Activated T-cell treated with anti-CD3 and anti-CD28 coated beads, Interleukin-2, amount 50 U/mL, for 1 hour (primary cell): Measurements from ENCODE around the gene KPNA2.
A peak's percentile ranks its signal among the peaks of the same experiment; 100 is the strongest.
"Not testable (repeated sequence)": the region's sequence is repeated elsewhere in the genome, so short reads cannot be mapped to it uniquely, and the experiment has no call there.

Experiments used
- DNase-seq: peaks from one replicate; pipeline ENCODE4 v3.0.0-alpha.2; 2020

KPNA2 gene

DNA sequence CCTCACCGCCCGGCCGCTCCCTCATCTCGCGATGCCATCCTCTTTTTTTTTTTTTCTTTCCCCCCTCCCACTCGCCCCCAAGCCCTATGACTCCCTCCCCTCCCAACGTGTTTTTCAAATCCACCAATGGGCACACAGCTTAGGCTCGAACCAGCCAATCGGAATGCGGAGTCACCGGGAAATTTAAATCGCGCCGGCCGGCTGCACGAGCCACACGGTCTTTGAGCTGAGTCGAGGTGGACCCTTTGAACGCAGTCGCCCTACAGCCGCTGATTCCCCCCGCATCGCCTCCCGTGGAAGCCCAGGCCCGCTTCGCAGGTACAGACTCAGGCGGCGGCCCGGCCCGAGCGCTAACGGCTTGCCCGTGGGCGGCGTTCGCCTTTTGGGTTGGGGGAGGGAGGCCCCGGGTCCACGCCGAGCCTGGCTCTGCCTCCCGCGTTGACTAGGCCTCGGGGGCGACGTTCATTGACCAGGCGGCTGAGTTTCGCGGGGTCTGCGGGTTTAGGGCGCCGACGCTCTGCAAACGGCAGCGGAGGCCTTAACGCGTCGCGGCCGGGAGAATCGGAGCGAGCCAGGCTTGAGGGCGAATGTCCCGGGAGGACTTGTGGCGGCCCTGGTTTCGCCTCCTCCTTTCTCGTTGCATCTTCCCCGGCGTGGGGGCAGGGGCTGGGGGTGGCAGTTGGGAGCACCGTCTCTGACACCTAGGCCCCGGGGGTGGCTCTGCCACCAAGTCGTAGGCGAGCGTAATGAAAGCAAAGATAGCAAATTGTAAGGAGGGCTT is at the start of gene KPNA2:
TSS of gene KPNA2 (plus strand) at position 213 of the 781 bp plus-strand sequence. CDS start 1,398 bp downstream, outside the sequence.
- DNase-seq, result peak; percentile 83

GRCh38 chr17:67990909-67991308 is 44.6 kb upstream of the KPNA2 start:
- DNase-seq, result no peak

DNA sequence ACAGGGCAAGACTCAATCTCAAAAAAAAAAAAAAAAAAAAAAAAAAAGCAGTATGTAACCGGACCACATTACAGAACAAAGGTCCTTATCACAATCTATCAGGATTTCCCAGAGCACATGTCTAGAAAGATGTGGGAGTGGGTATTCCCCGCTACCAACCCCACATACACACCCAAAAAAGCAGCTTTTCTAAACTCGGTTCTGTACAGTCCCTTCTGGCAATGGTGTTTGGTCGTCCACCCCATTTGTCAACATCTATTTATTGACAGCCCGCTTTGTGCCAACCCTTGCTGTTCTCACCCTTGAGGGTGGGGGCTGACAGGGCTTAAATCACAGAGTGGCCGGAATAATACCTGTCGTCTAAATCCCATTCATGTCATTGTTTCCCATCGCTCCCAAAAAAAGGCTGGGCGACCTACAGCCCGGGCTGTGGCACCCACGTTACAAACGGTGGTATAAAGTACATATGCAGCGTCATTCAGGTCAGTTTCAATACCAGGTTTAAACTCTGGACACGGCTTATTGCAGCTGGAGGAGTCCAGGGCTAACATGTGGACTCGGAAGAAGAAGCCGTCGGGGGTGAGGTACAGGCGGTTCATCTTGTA is 42.9 kb upstream of the KPNA2 start:
- DNase-seq, result no peak

DNA sequence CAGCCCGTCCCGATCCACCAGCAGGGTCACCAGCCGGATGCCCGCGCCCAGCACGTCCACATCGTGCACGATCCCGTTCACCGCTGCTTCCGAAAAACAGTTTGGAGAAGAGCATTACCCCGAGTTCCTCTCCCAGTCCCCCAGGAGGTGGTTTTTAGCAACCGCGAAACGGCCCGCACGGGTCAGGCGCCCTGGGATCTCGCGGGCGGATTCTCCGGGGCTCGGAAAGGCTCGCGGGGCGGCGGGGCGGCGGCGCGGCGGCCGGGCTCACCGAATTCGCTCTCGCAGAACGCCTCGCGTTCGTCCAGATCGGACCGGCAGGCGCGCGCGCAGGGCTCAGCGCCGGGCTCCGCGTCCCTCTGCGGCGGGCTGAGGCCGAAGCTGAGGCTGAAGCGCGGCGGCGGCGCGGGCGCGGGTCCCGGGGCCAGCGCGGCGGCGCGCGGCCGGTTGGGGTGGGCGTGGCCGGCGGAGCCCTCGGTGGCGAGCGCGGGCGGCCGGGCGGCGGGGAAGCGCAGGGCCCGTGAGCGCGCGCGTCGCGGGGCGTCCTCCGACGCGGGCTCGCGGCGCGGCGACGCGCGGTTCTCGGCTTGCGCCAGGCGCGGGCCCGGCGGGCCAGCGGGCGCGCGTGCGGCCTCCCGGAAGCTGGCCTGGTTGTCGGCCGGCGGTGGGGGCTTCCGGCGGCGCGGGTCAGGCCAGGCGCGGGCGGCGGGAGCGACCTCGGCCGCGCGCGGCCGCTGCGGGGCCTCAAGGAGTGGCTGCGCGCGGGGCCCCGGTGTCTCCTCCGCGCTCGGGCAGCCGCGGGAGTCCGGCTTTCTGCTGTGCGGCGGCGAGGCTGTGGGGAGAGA is 42.2 kb upstream of the KPNA2 start:
- DNase-seq, result peak; percentile 79

DNA sequence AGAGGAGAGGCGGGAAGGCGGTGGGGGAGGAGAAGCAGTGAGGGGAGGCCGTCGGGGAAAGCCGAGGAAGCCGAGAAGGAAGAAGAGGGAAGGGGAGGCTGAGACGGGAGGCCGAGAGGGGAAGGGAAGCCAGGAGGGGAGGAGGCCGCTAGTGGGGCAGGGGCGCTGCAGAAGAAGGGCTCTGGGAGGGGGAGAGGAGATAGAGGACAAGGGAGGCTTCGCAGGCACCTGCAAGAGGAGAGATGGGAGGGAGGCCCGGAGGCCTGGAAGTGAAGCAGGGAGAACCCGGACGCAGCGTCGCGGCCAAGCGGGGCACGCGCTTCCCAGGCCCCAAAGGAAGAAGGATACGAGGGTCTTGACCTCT is 41.6 kb upstream of the KPNA2 start:
- no peak for DNase-seq

DNA sequence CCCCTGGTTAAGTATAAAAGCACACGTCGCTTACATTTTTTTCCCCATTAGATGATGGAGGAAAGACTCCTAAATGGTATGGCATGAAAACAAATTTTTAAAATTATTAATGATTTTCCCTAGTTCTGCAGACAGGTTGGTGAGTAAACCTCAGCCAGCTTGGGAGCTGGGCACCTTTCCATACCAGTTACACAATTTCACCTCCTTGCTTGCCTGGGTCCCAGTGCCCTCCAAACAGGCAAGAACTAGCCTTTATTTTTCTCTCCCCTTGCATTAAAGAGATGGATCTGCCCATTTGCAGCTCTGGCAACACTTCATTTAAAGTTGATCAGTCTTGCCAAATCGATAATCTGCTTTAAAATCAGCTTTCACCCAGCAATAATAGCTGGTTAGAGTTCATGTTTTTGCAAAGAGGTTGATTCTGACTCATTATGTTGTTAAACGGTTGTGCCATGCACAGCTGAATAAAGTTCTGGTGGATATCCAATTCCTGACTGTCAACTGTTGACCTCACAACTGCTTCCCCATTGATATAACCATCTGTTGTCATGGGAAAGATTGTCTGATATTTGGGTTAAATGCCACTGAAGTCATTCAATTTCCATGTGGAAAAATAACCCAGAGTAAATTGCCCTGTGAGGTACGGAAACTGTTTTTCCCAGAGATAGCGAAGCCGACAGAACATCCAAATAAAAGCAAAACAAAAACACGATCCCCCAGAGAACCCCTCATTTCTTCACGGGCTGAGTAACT is 40.5 kb upstream of the KPNA2 start:
- no peak for DNase-seq

- DNase-seq, result peak; percentile 38
Observed at GRCh38 chr17:67995570-67996263, 39.8 kb upstream of the KPNA2 start.

DNA sequence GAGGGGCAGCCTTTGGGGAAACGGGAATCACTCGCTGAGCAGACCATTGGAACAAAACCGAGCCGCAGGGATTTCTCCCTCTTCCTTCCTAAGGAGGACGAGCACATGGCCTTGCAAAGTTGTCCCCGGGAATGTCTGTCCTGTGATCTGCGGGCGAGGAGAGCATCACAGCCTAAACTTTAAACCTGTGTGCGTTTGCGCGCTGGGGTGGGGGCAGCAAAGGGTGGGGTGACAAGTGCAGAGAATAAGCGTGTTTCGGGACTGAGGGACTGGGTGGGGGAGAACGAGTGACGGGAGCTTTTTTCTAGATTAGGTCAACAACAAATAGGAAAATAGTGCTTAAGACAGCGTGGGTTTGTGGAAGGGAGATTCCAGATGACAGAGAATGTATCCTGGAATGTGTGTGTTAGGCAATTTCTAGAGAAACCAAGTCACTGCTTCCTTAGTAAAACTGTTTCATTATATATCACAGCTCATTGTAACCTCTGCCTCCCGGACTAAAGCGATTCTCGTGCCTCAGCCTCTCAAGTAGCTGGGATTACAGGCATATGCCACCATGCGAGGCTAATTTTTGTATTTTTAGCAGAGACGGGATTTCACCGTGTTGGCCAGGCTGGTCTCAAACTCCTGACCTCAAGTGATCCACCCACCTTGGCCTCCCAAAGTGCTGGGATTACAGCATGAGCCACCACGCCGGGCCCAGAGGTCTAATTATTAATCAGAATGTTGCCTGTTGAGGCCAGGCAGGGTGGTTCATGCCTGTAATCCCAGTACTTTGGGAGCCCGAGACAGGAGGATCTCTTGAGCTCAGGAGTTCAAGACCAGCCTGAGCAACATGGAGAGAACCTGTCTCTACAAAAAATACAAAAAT is 39.0 kb upstream of the KPNA2 start, which contains the start of gene C17orf58:
TSS of gene C17orf58 (minus strand) at position 169 of the 871 bp plus-strand sequence. CDS start 271 bp downstream, outside the sequence.
- not testable (repeated sequence) for DNase-seq

- no peak for DNase-seq
Observed at GRCh38 chr17:67998466-67998865, 37.1 kb upstream of the KPNA2 start.

GRCh38 chr17:67999291-67999911 is 36.1 kb upstream of the KPNA2 start:
- no peak for DNase-seq

DNA sequence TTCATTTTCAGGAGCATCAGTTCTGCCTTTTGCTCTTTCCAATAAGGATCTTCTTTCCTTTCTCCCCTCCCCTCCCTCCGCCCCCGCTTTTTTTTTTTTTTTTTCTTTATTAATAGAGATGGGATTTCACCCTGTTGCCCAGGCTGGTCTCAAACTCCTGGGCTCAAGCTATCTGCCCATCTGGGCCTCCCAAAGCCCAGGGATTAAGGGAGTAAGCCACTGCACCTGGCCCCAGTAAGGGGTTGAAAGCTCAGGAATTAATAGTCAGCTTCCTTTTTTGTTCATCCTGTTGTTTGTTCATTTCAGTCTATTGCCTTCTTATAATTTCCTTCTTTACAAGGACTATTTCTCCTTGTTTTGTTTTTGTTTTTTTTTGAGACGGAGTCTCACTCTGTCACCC is 31.3 kb upstream of the KPNA2 start:
- DNase-seq, result no peak

GRCh38 chr17:68006797-68007196 is 28.7 kb upstream of the KPNA2 start:
- no peak for DNase-seq

- DNase-seq, result peak; percentile 61
Observed at GRCh38 chr17:68011199-68011665, 24.3 kb upstream of the KPNA2 start.

DNA sequence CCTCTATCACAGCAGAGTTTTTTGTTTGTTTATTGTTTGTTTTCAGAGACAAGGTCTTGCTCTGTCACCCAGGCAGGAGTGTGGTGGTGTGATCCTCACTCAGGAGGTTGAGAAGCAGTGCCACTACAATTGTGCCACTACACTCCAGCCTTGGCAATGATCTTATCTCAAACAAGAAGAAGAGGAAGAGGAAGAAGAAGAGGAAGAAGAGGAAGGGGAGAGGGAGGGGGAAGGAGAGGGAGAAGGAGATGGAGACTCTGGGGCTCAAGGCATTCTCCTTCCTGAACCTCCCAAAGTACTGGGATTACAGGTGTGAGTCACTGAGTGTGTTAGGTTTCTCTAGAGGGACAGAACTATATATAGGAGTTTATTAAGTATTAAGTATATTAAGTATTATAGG is 22.1 kb upstream of the KPNA2 start:
- no peak for DNase-seq

GRCh38 chr17:68015081-68015723 is 20.3 kb upstream of the KPNA2 start:
- DNase-seq, result no peak

DNA sequence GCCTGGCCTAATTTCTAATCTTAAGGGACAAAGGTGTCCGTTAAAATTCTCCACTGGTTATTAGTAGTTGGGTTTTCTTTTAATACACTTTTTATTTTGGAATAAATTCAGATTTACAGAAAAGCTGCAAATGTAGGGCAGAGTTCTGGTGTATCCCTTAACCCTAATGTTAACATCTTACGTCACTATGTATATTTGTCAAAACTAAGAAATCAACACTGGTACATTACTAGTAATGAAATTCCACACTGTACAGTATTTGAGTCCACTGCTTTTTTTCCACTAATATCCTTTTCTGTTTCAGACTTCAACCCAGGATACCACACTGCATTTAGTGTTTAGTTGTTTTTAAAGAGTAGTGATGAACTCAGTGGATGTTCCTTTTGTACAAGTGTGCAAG is 18.7 kb upstream of the KPNA2 start:
- DNase-seq, result no peak

DNA sequence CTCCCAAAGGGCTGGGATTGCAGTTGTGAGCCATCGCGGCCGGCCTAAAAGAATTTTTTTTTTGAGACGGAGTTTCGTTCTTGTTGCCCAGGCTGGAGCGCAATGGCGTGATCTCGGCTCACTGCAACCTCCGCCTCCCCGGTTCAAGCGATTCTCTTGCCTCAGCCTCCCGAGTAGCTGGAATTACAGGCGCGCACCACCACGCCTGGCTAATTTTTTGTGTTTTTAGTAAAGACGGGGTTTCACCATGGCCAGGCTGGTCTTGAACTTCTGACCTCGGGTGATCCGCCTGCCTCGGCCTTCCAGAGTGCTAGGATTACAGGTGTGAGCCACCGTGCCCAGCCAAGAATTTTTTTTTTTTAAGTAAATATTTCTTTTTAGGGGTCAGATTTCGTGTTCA is 17.0 kb upstream of the KPNA2 start:
- DNase-seq, result not testable (repeated sequence)

DNA sequence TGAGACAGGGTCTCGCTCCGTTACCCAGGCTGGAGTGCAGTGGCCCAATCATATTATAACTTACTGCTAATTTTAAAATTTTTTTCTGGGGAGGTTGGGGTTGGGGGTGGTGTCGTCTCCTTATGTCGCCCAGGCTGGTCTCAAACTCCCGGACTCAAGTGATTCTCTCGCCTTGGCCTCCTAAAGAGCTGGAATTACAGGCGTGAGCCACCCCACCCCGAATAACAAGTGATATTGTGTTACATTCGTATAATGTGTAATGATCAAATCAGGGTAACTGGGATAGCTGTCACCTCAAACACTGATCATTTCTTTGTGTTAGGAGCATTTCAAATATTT is 16.2 kb upstream of the KPNA2 start:
- no peak for DNase-seq

GRCh38 chr17:68019675-68020408 is 15.7 kb upstream of the KPNA2 start:
- peak; percentile 99 for DNase-seq

- DNase-seq, result no peak
Observed at GRCh38 chr17:68020409-68020756, 15.2 kb upstream of the KPNA2 start.
